ENCODE measurements around the gene MRPL10.
A peak's percentile ranks its signal among the peaks of the same experiment; 100 is the strongest.

The MRPL10 gene

GRCh38 chr17:47812146-47812920, 19.0 kb downstream of the MRPL10 start:
- DNase-seq, result no peak

GRCh38 chr17:47811709-47812108, 19.6 kb downstream of the MRPL10 start:
- DNase-seq, result no peak

GRCh38 chr17:47810901-47811635, 20.3 kb downstream of the MRPL10 start:
- DNase-seq, result no peak

- no peak for DNase-seq
These were observed 21.0 kb downstream of the MRPL10 start for GRCh38 chr17:47810200-47810821.

- no peak for DNase-seq
These were observed 22.4 kb downstream of the MRPL10 start for GRCh38 chr17:47808830-47809480.

- DNase-seq, result no peak
These were observed 23.1 kb downstream of the MRPL10 start for GRCh38 chr17:47808036-47808829.

- no peak for DNase-seq
These were observed 23.9 kb downstream of the MRPL10 start for GRCh38 chr17:47807421-47807820.

- no peak for DNase-seq
These were observed 24.5 kb downstream of the MRPL10 start for GRCh38 chr17:47806913-47807255.

GRCh38 chr17:47806026-47806912, 25.1 kb downstream of the MRPL10 start:
- no peak for DNase-seq

GRCh38 chr17:47804461-47804860, 26.9 kb downstream of the MRPL10 start:
- DNase-seq, result no peak

- DNase-seq, result no peak
These were observed 27.6 kb downstream of the MRPL10 start for GRCh38 chr17:47803751-47804150.

GRCh38 chr17:47803201-47803600, 28.1 kb downstream of the MRPL10 start:
- no peak for DNase-seq

- peak; percentile 18 to 53 (median 33) for DNase-seq
These were observed 28.9 kb downstream of the MRPL10 start for GRCh38 chr17:47802341-47803022.

- DNase-seq, result no peak
These were observed 29.4 kb downstream of the MRPL10 start for GRCh38 chr17:47801906-47802305.

- DNase-seq, result no peak
These were observed 30.1 kb downstream of the MRPL10 start for GRCh38 chr17:47801176-47801765.

- no peak for DNase-seq
These were observed 30.7 kb downstream of the MRPL10 start for GRCh38 chr17:47800686-47801085.

GRCh38 chr17:47797797-47798196, 33.5 kb downstream of the MRPL10 start:
- DNase-seq, result no peak

GRCh38 chr17:47792979-47793378, 38.4 kb downstream of the MRPL10 start:
- DNase-seq, result no peak

GRCh38 chr17:47792457-47792856, 38.9 kb downstream of the MRPL10 start:
- no peak for DNase-seq

GRCh38 chr17:47791025-47791424, 40.3 kb downstream of the MRPL10 start:
- no peak for DNase-seq

Data from stimulated activated naive CD4-positive, alpha-beta T cell (primary cell).